H1 (cell line): ENCODE data around the gene CASKIN2. TPM values are rescaled to one million over a fixed set of nuclear protein-coding genes. Genes with fewer than 3 reads are reported as not detected.

Experiments
- CTCF ChIA-PET: fragments of 300-600 bp; sonication (Branson Sonifier 250); formaldehyde crosslinking; loops from one replicate; lab custom pipeline; 2021; ENCODE audit not compliant: partially characterized antibody; lab: Charles Lee
- POLR2A ChIA-PET: fragments of 300-600 bp; sonication (Branson Sonifier 250); formaldehyde crosslinking; loops from one replicate; lab custom pipeline; 2021; ENCODE audit warnings: inconsistent platforms; ENCODE audit not compliant: partially characterized antibody; lab: Charles Lee
- DNase-seq, 2 experiments: peaks; one replicate each; pipeline versions ENCODE4 v3.0.0 to v3.0.0-alpha.2; 2010 to 2022; ENCODE audit warnings: low spot score in 2 of 2, low read depth in 1 of 2, mixed read lengths in 1 of 2
- FAIRE-seq: peaks from 2 replicates; lab custom pipeline; 2011; peaks lifted over from hg19 to GRCh38; lab: Jason Lieb, UNC
- H2AFZ ChIP-seq: 2 replicates; pipeline ENCODE4 v1.8.1; 2012; ENCODE audit warnings: low read length, inconsistent platforms
- H2AK5ac ChIP-seq: 2 replicates; pipeline ENCODE4 v1.6.1; 2013; ENCODE audit warnings: low read depth, low read length
- H2BK120ac ChIP-seq: replicated peaks from 2 replicates; pipeline ENCODE3; 2013; ENCODE audit warnings: low read depth, low read length, inconsistent platforms
- H2BK12ac ChIP-seq: 2 replicates; pipeline ENCODE4 v1.6.1; 2013; ENCODE audit warnings: low read depth, low read length
- H2BK15ac ChIP-seq: 2 replicates; pipeline ENCODE4 v1.6.1; 2013; ENCODE audit warnings: low read length
- H2BK20ac ChIP-seq: 2 replicates; pipeline ENCODE4 v1.6.1; 2013; ENCODE audit warnings: low read length
- H2BK5ac ChIP-seq: 2 replicates; pipeline ENCODE4 v1.6.1; 2013; ENCODE audit warnings: low read depth, low read length
- H3K14ac ChIP-seq: 2 replicates; pipeline ENCODE4 v1.6.1; 2013; ENCODE audit warnings: inconsistent platforms; ENCODE audit not compliant: insufficient read length
- H3K18ac ChIP-seq: 2 replicates; pipeline ENCODE4 v1.6.1; 2013; ENCODE audit warnings: low read length; ENCODE audit errors: extremely low read depth
- H3K23ac ChIP-seq: 2 replicates; pipeline ENCODE4 v1.6.1; 2013; ENCODE audit warnings: inconsistent platforms; ENCODE audit not compliant: insufficient read length
- H3K23me2 ChIP-seq: 2 replicates; pipeline ENCODE4 v1.6.1; 2013; ENCODE audit warnings: low read depth, low read length
- H3K27ac ChIP-seq: 2 replicates; pipeline ENCODE4 v1.6.1; 2011; ENCODE audit warnings: low read depth, low read length, inconsistent platforms
- H3K27me3 ChIP-seq, 4 experiments: replicated peaks in 1 of 4; 1 replicate in 1 of 4; 2 replicates in 3 of 4; pipeline versions ENCODE4 v1.6.1 to v1.8.1; 2011 to 2013; ENCODE audit warnings: low read length in 3 of 4, mild to moderate bottlenecking in 3 of 4, inconsistent platforms in 2 of 4, mixed read lengths in 2 of 4, moderate library complexity in 1 of 4; ENCODE audit not compliant: control insufficient read depth in 3 of 4, insufficient read depth in 3 of 4; ENCODE audit errors: extremely low read depth in 1 of 4
- H3K36me3 ChIP-seq, 4 experiments: 2 replicates each; pipeline versions ENCODE4 v1.6.1 to v1.8.1; 2011 to 2013; ENCODE audit warnings: mild to moderate bottlenecking in 4 of 4, low read length in 3 of 4, moderate library complexity in 2 of 4, control low read depth in 1 of 4, inconsistent platforms in 1 of 4; ENCODE audit not compliant: insufficient read depth in 4 of 4, control insufficient read depth in 2 of 4
- H3K4ac ChIP-seq: replicated peaks from 2 replicates; pipeline ENCODE3; 2013; ENCODE audit warnings: low read length, low read depth, mixed read lengths, inconsistent platforms; ENCODE audit not compliant: insufficient read length
- H3K4me1 ChIP-seq, 4 experiments: replicated peaks in 1 of 4; 1 replicate in 1 of 4; 2 replicates in 3 of 4; pipeline versions ENCODE4 v1.6.1 to v1.8.1; 2011 to 2013; ENCODE audit warnings: low read length in 3 of 4, inconsistent platforms in 2 of 4, mixed read lengths in 1 of 4; ENCODE audit not compliant: insufficient read depth in 4 of 4, control insufficient read depth in 3 of 4
- H3K4me2 ChIP-seq, 2 experiments: 2 replicates each; pipeline versions ENCODE4 v1.6.1 to v1.8.1; 2011 to 2013; ENCODE audit warnings: low read depth in 2 of 2, low read length in 2 of 2, control low read depth in 1 of 2, inconsistent platforms in 1 of 2, mild to moderate bottlenecking in 1 of 2; ENCODE audit not compliant: insufficient read depth in 1 of 2
- H3K4me3 ChIP-seq, 4 experiments: fragments of 200-600, 300-600 bp in 1 of 4; sonication (generic), shearing (Covaris generic), sonication (Bioruptor Twin) in 1 of 4; 2 replicates each; pipeline versions ENCODE4 v1.5.1 to v1.8.1; 2011 to 2016; ENCODE audit warnings: low read length in 4 of 4, low read depth in 3 of 4, control low read depth in 2 of 4, inconsistent platforms in 2 of 4, mild to moderate bottlenecking in 2 of 4, mixed read lengths in 1 of 4, moderate library complexity in 1 of 4; ENCODE audit not compliant: insufficient read depth in 2 of 4; ENCODE audit errors: extremely low read depth in 1 of 4
- H3K56ac ChIP-seq: replicated peaks from 2 replicates; pipeline ENCODE3; 2013; ENCODE audit warnings: low read depth, mild to moderate bottlenecking, mixed read lengths, low read length, inconsistent platforms; ENCODE audit not compliant: insufficient read length
- H3K79me1 ChIP-seq: 2 replicates; pipeline ENCODE4 v1.6.1; 2013; ENCODE audit warnings: low read depth, low read length, control low read depth
- H3K79me2 ChIP-seq, 2 experiments: 2 replicates each; pipeline versions ENCODE4 v1.6.1 to v1.8.1; 2012 to 2013; ENCODE audit warnings: low read length in 2 of 2, mild to moderate bottlenecking in 2 of 2, inconsistent platforms in 1 of 2; ENCODE audit not compliant: insufficient read depth in 2 of 2, control insufficient read depth in 1 of 2
- H3K9ac ChIP-seq, 4 experiments: replicated peaks in 1 of 4; 1 replicate in 1 of 4; 2 replicates in 3 of 4; pipeline versions ENCODE4 v1.6.1 to v1.8.1; 2011 to 2013; ENCODE audit warnings: low read depth in 3 of 4, low read length in 3 of 4, control low read depth in 2 of 4, mild to moderate bottlenecking in 2 of 4, moderate library complexity in 2 of 4, inconsistent platforms in 1 of 4; ENCODE audit errors: extremely low read depth in 1 of 4
- H3K9me3 ChIP-seq, 2 experiments: 2 replicates each; pipeline versions ENCODE4 v1.6.1 to v1.8.1; 2012 to 2013; ENCODE audit warnings: mild to moderate bottlenecking in 2 of 2, moderate library complexity in 2 of 2, control low read depth in 1 of 2, inconsistent platforms in 1 of 2, low read depth in 1 of 2, low read length in 1 of 2, mixed read lengths in 1 of 2; ENCODE audit not compliant: insufficient read depth in 2 of 2
- H4K20me1 ChIP-seq, 2 experiments: replicated peaks in 1 of 2; 2 replicates each; pipeline versions ENCODE3 to v1.8.1; 2011 to 2013; ENCODE audit warnings: inconsistent platforms in 2 of 2, low read length in 2 of 2, mild to moderate bottlenecking in 1 of 2; ENCODE audit not compliant: insufficient read depth in 2 of 2, control insufficient read depth in 1 of 2
- H4K5ac ChIP-seq: 2 replicates; pipeline ENCODE4 v1.6.1; 2013; ENCODE audit warnings: low read length, low read depth, mixed read lengths, inconsistent platforms; ENCODE audit not compliant: insufficient read length
- H4K8ac ChIP-seq: 2 replicates; pipeline ENCODE4 v1.8.0; 2013; ENCODE audit warnings: mild to moderate bottlenecking, moderate library complexity, low read length, inconsistent platforms; ENCODE audit not compliant: insufficient read depth; ENCODE audit errors: extremely low read depth
- H4K91ac ChIP-seq: replicated peaks from 2 replicates; pipeline ENCODE3; 2013; ENCODE audit warnings: low read length, mixed read lengths, inconsistent platforms; ENCODE audit not compliant: insufficient read length
- BCL11A ChIP-seq, 2 experiments: IDR thresholded peaks; one replicate each; pipeline ENCODE4 v1.6.1; 2011; ENCODE audit warnings: low read depth in 2 of 2, low read length in 2 of 2, mild to moderate bottlenecking in 2 of 2
- CBX8 ChIP-seq: fragments of 300-800, 300-1000 bp; sonication (generic); IDR thresholded peaks from 2 replicates; pipeline ENCODE4 v1.7.1; 2016; ENCODE audit warnings: low read depth, low read length, borderline replicate concordance
- EZH2 ChIP-seq: fragments of 200-600 bp; sonication (generic); IDR thresholded peaks from 2 replicates; pipeline ENCODE4 v1.7.1; 2012; ENCODE audit warnings: low read depth, mild to moderate bottlenecking, moderate library complexity, low read length, inconsistent platforms; ENCODE audit not compliant: severe bottlenecking
- POLR2AphosphoS5 ChIP-seq: IDR thresholded peaks from 2 replicates; pipeline ENCODE4 v1.6.1; 2011; ENCODE audit warnings: low read depth, low read length
- SAP30 ChIP-seq: fragments of 300-600 bp; sonication (generic); IDR thresholded peaks from 2 replicates; pipeline ENCODE4 v1.7.1; 2012; ENCODE audit warnings: low read length, moderate library complexity, mild to moderate bottlenecking, inconsistent platforms; ENCODE audit not compliant: insufficient read depth, insufficient replicate concordance
- TBP ChIP-seq: IDR thresholded peaks from 2 replicates; pipeline ENCODE4 v1.6.1; 2011; ENCODE audit warnings: low read depth, low read length, improper control_type of control experiment
- TCF12 ChIP-seq: IDR thresholded peaks from 2 replicates; pipeline ENCODE4 v1.6.1; 2011; ENCODE audit warnings: low read depth, mild to moderate bottlenecking, low read length
- TEAD4 ChIP-seq: IDR thresholded peaks from 2 replicates; pipeline ENCODE4 v1.6.1; 2012; ENCODE audit warnings: low read depth, low read length, inconsistent platforms, mixed read lengths
- WGBS, 2 experiments: shearing (Covaris generic) in 1 of 2; methylation state at CpG; one replicate each; pipeline versions ENCODE4 v1.1.6 to v1.1.7; 2013 to 2015; ENCODE audit warnings: low lambda C conversion rate in 2 of 2, mixed read lengths in 2 of 2, inconsistent platforms in 1 of 2, low coverage in 1 of 2, missing lambda C conversion rate in 1 of 2; ENCODE audit not compliant: insufficient replicate concordance in 2 of 2, insufficient coverage in 1 of 2, insufficient read length in 1 of 2; ENCODE audit errors: extremely low coverage in 1 of 2, missing lambda C conversion rate in 1 of 2; 5-methylcytosine and 5-hydroxymethylcytosine counted together
- polyA plus RNA-seq, 7 experiments: library from polyadenylated mRNA; depleted of rRNA in 3 of 7; stranded (reverse) in 5 of 7; unstranded in 2 of 7; fragments of >200 nt in 5 of 7; fragments of 200-250 nt in 2 of 7; gene quantifications; 1 replicate in 5 of 7; 2 replicates in 1 of 7; 4 replicates in 1 of 7; pipeline versions ENCODE4 v1.2.1 to v1.2.3, GENCODE V29; 2011 to 2013; ENCODE audit warnings: missing spikeins in 2 of 7, mixed read lengths in 2 of 7
- total RNA-seq: library from RNA; stranded (reverse); fragmentation: NEBNext Ultra II Directional; extraction: Animal tissue kit (Norgen Biotek cat#: 25700); gene quantifications from 2 replicates; pipeline ENCODE4 v1.2.1, GENCODE V29; 2021
- TF ChIP-seq, protein P1 (sequence below): IDR thresholded peaks from 2 replicates; pipeline ENCODE4 v1.6.1; 2012; ENCODE audit warnings: low read length, inconsistent platforms
- TF ChIP-seq, protein P2 (sequence below): IDR thresholded peaks from 2 replicates; pipeline ENCODE4 v1.6.1; 2012; ENCODE audit warnings: inconsistent platforms

The CASKIN2 gene
- total and polyA plus RNA-seq, 2 of the 8 experiments (the other 6 are each of a cell fraction or from before 2014, with no cell fraction given): 6.7 to 32.3 TPM

DNA sequence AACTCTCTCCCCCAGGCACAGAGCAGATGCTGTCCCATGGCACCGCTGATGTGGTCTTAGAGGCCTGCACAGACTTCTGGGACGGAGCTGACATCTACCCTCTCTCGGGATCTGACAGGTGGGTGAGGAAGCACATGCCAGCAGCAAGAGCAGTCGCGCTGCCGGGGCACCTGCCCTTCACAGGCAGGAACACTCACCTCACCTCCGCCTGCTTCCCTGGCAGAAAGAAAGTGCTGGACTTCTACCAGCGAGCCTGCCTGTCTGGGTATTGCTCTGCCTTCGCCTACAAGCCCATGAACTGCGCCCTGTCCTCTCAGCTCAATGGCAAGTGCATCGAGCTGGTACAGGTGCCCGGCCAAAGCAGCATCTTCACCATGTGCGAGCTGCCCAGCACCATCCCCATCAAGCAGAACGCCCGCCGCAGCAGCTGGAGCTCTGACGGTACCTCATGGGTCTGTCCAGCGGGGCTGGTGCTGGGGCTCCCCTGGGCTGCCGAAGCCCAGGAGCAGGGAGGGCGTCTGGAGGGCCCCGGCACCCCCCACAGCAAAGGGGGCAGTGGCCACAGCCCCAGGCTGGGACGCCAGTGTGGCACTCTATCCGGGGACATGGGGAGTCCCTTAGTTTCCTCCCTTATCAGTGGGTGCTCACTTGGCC is 21.7 kb downstream of the CASKIN2 start:
- DNase-seq: no peak
- no peak overlapping the region for H3K23ac ChIP-seq
- no peak overlapping the region for H3K27ac ChIP-seq
- no peak for FAIRE-seq
- no peak overlapping the region for H2AK5ac ChIP-seq
- no peak overlapping the region for H2BK20ac ChIP-seq
- no peak overlapping the region for H3K14ac ChIP-seq
- no peak overlapping the region for H3K56ac ChIP-seq
- H3K4me1 ChIP-seq: no peaks in the 10 kb centered on the region; a peak in 1 of 7 replicates
- no peak overlapping the region; the same call in 1 of the 2 replicates for H4K8ac ChIP-seq
- ChIA-PET CTCF (interaction anchor here (1.2 to 7.3 kb wide), 4 partner anchors 12 to 265 kb away, joined by 3 to 39 read pairs (median 4); partner anchors contain the start of gene SMIM5), POLR2A (interaction anchor here (0.6 to 1.0 kb wide), 2 partner anchors 32 to 618 kb away, joined by 4 read pairs; partner anchors contain the start of gene LLGL2)
- no peaks in the 10 kb centered on the region for H3K79me2 ChIP-seq
- no peak overlapping the region for H2BK120ac ChIP-seq
- 91% methylated on average over 23 of the region's 23 CpGs; no CpG with 5 or more reads in 1 of the 2 experiments for WGBS, 2 experiments
- H3K9ac ChIP-seq: no peak overlapping the region
- no peaks in the 10 kb centered on the region for H3K23me2 ChIP-seq
- peaks cover 0 to 9% of the 10 kb centered on the region in 2 experiments for H4K20me1 ChIP-seq
- no peak overlapping the region; the same call in 1 of the 2 replicates for H2BK5ac ChIP-seq
- H3K9me3 ChIP-seq: no peaks in the 10 kb centered on the region
- peaks cover 0 to 8% (median 6%) of the 10 kb centered on the region in 4 experiments; a peak in 3 of 8 replicates for H3K36me3 ChIP-seq
- no peak overlapping the region for H3K4me2 ChIP-seq
- no peak overlapping the region for H3K4ac ChIP-seq
- no peak overlapping the region for H2BK15ac ChIP-seq
- no peak overlapping the region for H3K18ac ChIP-seq
- no peaks in the 10 kb centered on the region for H3K27me3 ChIP-seq
- no peak overlapping the region for H3K4me3 ChIP-seq
- H2BK12ac ChIP-seq: no peak overlapping the region
- H2AFZ ChIP-seq: no peak overlapping the region
- H4K5ac ChIP-seq: no peak overlapping the region
- no peaks in the 10 kb centered on the region; the same call in 1 of the 2 replicates for H3K79me1 ChIP-seq
- no peak overlapping the region for H4K91ac ChIP-seq
- TF ChIP-seq BCL11A (IDR thresholded peaks at IDR 0.05; ENCODE audit: low read depth in 2 of 2, low read length in 2 of 2) (no peak), TCF12 (no peak), POLR2AphosphoS5 (no peak), SAP30 (no peak), EZH2 (no peak), CBX8 (no peak), TEAD4 (no peak), TBP (no peak)
- TF ChIP-seq, protein P1, sequence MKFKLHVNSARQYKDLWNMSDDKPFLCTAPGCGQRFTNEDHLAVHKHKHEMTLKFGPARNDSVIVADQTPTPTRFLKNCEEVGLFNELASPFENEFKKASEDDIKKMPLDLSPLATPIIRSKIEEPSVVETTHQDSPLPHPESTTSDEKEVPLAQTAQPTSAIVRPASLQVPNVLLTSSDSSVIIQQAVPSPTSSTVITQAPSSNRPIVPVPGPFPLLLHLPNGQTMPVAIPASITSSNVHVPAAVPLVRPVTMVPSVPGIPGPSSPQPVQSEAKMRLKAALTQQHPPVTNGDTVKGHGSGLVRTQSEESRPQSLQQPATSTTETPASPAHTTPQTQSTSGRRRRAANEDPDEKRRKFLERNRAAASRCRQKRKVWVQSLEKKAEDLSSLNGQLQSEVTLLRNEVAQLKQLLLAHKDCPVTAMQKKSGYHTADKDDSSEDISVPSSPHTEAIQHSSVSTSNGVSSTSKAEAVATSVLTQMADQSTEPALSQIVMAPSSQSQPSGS: no peak
- TF ChIP-seq, protein P2, sequence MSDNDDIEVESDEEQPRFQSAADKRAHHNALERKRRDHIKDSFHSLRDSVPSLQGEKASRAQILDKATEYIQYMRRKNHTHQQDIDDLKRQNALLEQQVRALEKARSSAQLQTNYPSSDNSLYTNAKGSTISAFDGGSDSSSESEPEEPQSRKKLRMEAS: no peak
